Endothelial cell of umbilical vein (primary cell): Measurements from ENCODE around the gene IL10RB. TPM values are rescaled to one million over a fixed set of nuclear protein-coding genes. Genes with fewer than 3 reads are reported as not detected.
A peak's percentile ranks its signal among the peaks of the same experiment; 100 is the strongest.

Experiments used
- BruUV-seq: library from RNA; stranded (reverse); fragments of 400-500 nt; replicated peaks from 2 replicates; lab custom pipeline; 2021; lab: Mats Ljungman, UMichigan
- CTCF ChIA-PET: fragments of 300-600, 350-600 bp; sonication (Branson Sonifier 250); formaldehyde crosslinking; loops from one replicate; lab custom pipeline; 2021; ENCODE audit warnings: antibody characterized with exemption, inconsistent platforms; lab: Charles Lee
- POLR2A ChIA-PET: fragments of 300-600, 350-600 bp; sonication (Branson Sonifier 250); formaldehyde crosslinking; loops from one replicate; lab custom pipeline; 2021; ENCODE audit warnings: antibody characterized with exemption, inconsistent platforms; lab: Charles Lee
- DNase-seq: peaks from one replicate; pipeline ENCODE4 v3.0.0-alpha.2; 2011; ENCODE audit warnings: low read depth, low spot score
- FAIRE-seq: peaks from 2 replicates; lab custom pipeline; 2011; peaks lifted over from hg19 to GRCh38; lab: Jason Lieb, UNC
- H2AFZ ChIP-seq: 2 replicates; pipeline ENCODE4 v1.6.0; 2012; ENCODE audit warnings: low read depth, low read length, control low read depth, inconsistent platforms
- H3K27ac ChIP-seq: 2 replicates; pipeline ENCODE4 v1.5.1; 2011; ENCODE audit warnings: low read depth, mild to moderate bottlenecking, control low read depth, low read length, moderate library complexity; ENCODE audit not compliant: insufficient read depth
- H3K27me3 ChIP-seq, 2 experiments: 2 replicates each; pipeline versions ENCODE4 v1.6.0 to v1.6.1; 2011; ENCODE audit warnings: low read length in 2 of 2, mixed read lengths in 1 of 2; ENCODE audit not compliant: control insufficient read depth in 2 of 2, insufficient read depth in 2 of 2
- H3K36me3 ChIP-seq, 2 experiments: 2 replicates in 1 of 2; 3 replicates in 1 of 2; pipeline ENCODE4 v1.5.1; 2011; ENCODE audit warnings: low read length in 2 of 2, mild to moderate bottlenecking in 1 of 2, moderate library complexity in 1 of 2; ENCODE audit not compliant: control insufficient read depth in 2 of 2, insufficient read depth in 2 of 2; ENCODE audit errors: extremely low read depth in 1 of 2
- H3K4me1 ChIP-seq: 3 replicates; pipeline ENCODE4 v1.5.1; 2011; ENCODE audit warnings: mild to moderate bottlenecking, low read length; ENCODE audit not compliant: control insufficient read depth, insufficient read depth; ENCODE audit errors: extremely low read depth
- H3K4me2 ChIP-seq: 2 replicates; pipeline ENCODE4 v1.6.1; 2011; ENCODE audit warnings: low read length, control low read depth, mixed read lengths; ENCODE audit not compliant: insufficient read depth
- H3K4me3 ChIP-seq, 3 experiments: fragments of 200-600 bp in 1 of 3; sonication (generic), shearing (Covaris generic) in 1 of 3; replicated peaks in 1 of 3; 2 replicates each; pipeline ENCODE4 v1.5.1; 2011 to 2016; ENCODE audit warnings: control low read depth in 3 of 3, low read length in 3 of 3, mild to moderate bottlenecking in 2 of 3, inconsistent platforms in 1 of 3, low read depth in 1 of 3, moderate library complexity in 1 of 3; ENCODE audit not compliant: insufficient read depth in 1 of 3
- H3K79me2 ChIP-seq: 2 replicates; pipeline ENCODE4 v1.6.0; 2012; ENCODE audit warnings: low read length, inconsistent platforms; ENCODE audit not compliant: control insufficient read depth, insufficient read depth
- H3K9ac ChIP-seq: replicated peaks from 2 replicates; pipeline ENCODE3; 2011; ENCODE audit warnings: low read length, control low read depth; ENCODE audit not compliant: insufficient read depth; ENCODE audit errors: extremely low read depth
- H3K9me1 ChIP-seq: replicated peaks from 3 replicates; pipeline ENCODE4 v1.6.0; 2011; ENCODE audit warnings: mild to moderate bottlenecking, low read length; ENCODE audit not compliant: control insufficient read depth, insufficient read depth; ENCODE audit errors: extremely low read depth
- H3K9me3 ChIP-seq: replicated peaks from 2 replicates; pipeline ENCODE4 v1.5.1; 2012; ENCODE audit warnings: low read length, inconsistent platforms; ENCODE audit not compliant: control insufficient read depth, insufficient read depth
- H4K20me1 ChIP-seq: replicated peaks from 2 replicates; pipeline ENCODE3; 2011; ENCODE audit warnings: mild to moderate bottlenecking, low read length; ENCODE audit not compliant: control insufficient read depth, insufficient read depth; ENCODE audit errors: extremely low read depth
- EZH2 ChIP-seq: IDR thresholded peaks from 2 replicates; pipeline ENCODE4 v1.6.1; 2012; ENCODE audit warnings: borderline replicate concordance, low read depth, mild to moderate bottlenecking, moderate library complexity, low read length, inconsistent platforms; ENCODE audit not compliant: severe bottlenecking
- FOS ChIP-seq: IDR thresholded peaks from 2 replicates; pipeline ENCODE4 v1.6.1; 2011; ENCODE audit warnings: mild to moderate bottlenecking, low read length, moderate library complexity, borderline replicate concordance; ENCODE audit not compliant: insufficient read depth
- GATA2 ChIP-seq: IDR thresholded peaks from 2 replicates; pipeline ENCODE4 v1.7.0; 2011; ENCODE audit warnings: low read depth, mild to moderate bottlenecking, moderate library complexity, mixed read lengths, low read length; ENCODE audit not compliant: insufficient read length, insufficient read depth
- JUN ChIP-seq: IDR thresholded peaks from 2 replicates; pipeline ENCODE4 v1.6.1; 2011; ENCODE audit warnings: borderline replicate concordance, low read depth; ENCODE audit not compliant: insufficient read length, insufficient read depth
- POLR2A ChIP-seq: IDR thresholded peaks from 2 replicates; pipeline ENCODE4 v1.6.1; 2012; ENCODE audit warnings: low read depth, mild to moderate bottlenecking, control low read depth, low read length
- POLR2AphosphoS5 ChIP-seq: IDR thresholded peaks from 2 replicates; pipeline ENCODE4 v1.6.1; 2012; ENCODE audit warnings: low read depth, mild to moderate bottlenecking, control low read depth, low read length, moderate library complexity; ENCODE audit not compliant: insufficient read depth
- dilution Hi-C: fragments of 300-500 bp; cut with MboI; formaldehyde crosslinking; loops from one replicate; pipeline ENCODE4 v1.15.0; 2019; ENCODE audit warnings: low sequenced_read_pairs; ENCODE audit not compliant: extremely low pct_ligation_motif_present
- intact Hi-C: fragments of 100-400 bp; cut with micrococcal nuclease; formaldehyde crosslinking; loops from one replicate; pipeline ENCODE4 v1.10.0; 2022
- polyA plus RNA-seq, 4 experiments: library from polyadenylated mRNA; depleted of rRNA in 3 of 4; stranded (reverse) in 3 of 4; unstranded in 1 of 4; fragments of >200 nt; gene quantifications; 2 replicates each; pipeline versions ENCODE4 v1.2.1 to v1.2.3, GENCODE V29; 2011 to 2012; ENCODE audit warnings: missing spikeins in 1 of 4
- total RNA-seq: library from RNA; stranded (reverse); gene quantifications from 2 replicates; pipeline ENCODE4 v1.2.3, GENCODE V29; 2021
- TF ChIP-seq, protein P1 (sequence below), 2 donors: IDR thresholded peaks; 1 replicate in 1 of 2; 2 replicates in 1 of 2; pipeline ENCODE4 v1.5.1; 2011; ENCODE audit warnings: low read length in 2 of 2, mild to moderate bottlenecking in 2 of 2, moderate library complexity in 2 of 2, control low read depth in 1 of 2, inconsistent platforms in 1 of 2, low read depth in 1 of 2; ENCODE audit not compliant: insufficient read depth in 1 of 2; ENCODE audit errors: extremely low read depth in 1 of 2

IL10RB gene
- total and polyA plus RNA-seq, 2 donors (not counting 3 experiments of a cell fraction or from before 2014, with no cell fraction given): 21.9 to 31.4 TPM

DNA sequence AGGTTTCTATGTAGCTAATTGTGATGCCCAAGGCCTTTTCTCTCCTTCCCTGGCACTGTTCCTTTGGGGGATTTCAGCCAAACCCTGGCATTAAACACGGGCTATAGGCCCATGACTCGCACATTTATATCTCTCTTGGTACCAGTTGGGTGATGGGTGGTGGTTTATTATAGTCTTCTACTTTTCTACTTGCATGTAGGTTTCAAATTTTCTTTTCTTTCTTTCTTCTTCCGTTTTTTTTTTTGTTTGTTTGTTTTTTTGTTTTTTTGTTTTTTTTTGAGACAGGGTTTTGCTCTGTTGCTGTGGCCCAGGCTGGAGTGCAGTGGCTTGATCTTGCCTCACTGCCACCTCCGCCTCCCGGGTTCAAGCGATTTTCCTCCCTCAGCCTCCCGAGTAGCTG, 1.1 kb downstream of the IL10RB start:
- no peak overlapping the region for H2AFZ ChIP-seq
- H3K4me1 ChIP-seq: peaks cover 10% of the 10 kb centered on the region
- H3K4me2 ChIP-seq: peak overlapping the region; percentile 85
- H4K20me1 ChIP-seq: no peaks in the 10 kb centered on the region
- intact Hi-C loops (loop anchor here (2.0 kb wide), 3 partner anchors 20 to 68 kb away; no protein-coding TSS in a partner anchor), dilution Hi-C loops (no loop called here)
- no peak overlapping the region for H3K27ac ChIP-seq
- H3K9ac ChIP-seq: no peak overlapping the region
- no peaks in the 10 kb centered on the region for H3K9me1 ChIP-seq
- H3K36me3 ChIP-seq: peaks cover 2 to 7% of the 10 kb centered on the region in 2 experiments
- no TSS peak for BruUV-seq
- peak overlapping the region in 2 of 3 experiments; percentile 77 to 84 for H3K4me3 ChIP-seq
- DNase-seq: no peak
- H3K27me3 ChIP-seq: no peaks in the 10 kb centered on the region
- POLR2A ChIA-PET: no interaction called here
- no peak for FAIRE-seq
- TF ChIP-seq, protein P1, sequence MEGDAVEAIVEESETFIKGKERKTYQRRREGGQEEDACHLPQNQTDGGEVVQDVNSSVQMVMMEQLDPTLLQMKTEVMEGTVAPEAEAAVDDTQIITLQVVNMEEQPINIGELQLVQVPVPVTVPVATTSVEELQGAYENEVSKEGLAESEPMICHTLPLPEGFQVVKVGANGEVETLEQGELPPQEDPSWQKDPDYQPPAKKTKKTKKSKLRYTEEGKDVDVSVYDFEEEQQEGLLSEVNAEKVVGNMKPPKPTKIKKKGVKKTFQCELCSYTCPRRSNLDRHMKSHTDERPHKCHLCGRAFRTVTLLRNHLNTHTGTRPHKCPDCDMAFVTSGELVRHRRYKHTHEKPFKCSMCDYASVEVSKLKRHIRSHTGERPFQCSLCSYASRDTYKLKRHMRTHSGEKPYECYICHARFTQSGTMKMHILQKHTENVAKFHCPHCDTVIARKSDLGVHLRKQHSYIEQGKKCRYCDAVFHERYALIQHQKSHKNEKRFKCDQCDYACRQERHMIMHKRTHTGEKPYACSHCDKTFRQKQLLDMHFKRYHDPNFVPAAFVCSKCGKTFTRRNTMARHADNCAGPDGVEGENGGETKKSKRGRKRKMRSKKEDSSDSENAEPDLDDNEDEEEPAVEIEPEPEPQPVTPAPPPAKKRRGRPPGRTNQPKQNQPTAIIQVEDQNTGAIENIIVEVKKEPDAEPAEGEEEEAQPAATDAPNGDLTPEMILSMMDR (IDR thresholded peaks at IDR 0.05; ENCODE audit: extremely low read depth in 1 of 2, insufficient read depth in 1 of 2, low read depth in 1 of 2, low read length in 2 of 2): no peak
- TF ChIP-seq FOS (no peak), JUN (no peak), POLR2A (no peak), EZH2 (no peak), POLR2AphosphoS5 (no peak), GATA2 (no peak)
- H3K79me2 ChIP-seq: peaks cover 2% of the 10 kb centered on the region
- no peaks in the 10 kb centered on the region for H3K9me3 ChIP-seq
- CTCF ChIA-PET: interaction anchor here (1.3 to 3.6 kb wide), 3 partner anchors 35 to 93 kb away, joined by 3 to 21 read pairs (median 4); no protein-coding TSS in a partner anchor
